Adrenal gland (tissue), 5 donors: Measurements from ENCODE around the gene ATR.
"Not testable (repeated sequence)": the region's sequence is repeated elsewhere in the genome, so short reads cannot be mapped to it uniquely, and the experiment has no call there.

ENCODE experiments used
- POLR2A ChIP-seq, 2 donors: fragments of 450-650 bp; IDR thresholded peaks; one replicate each; pipeline ENCODE4 v1.6.1; 2017; ENCODE audit warnings: antibody characterized with exemption in 2 of 2, mild to moderate bottlenecking in 2 of 2, moderate library complexity in 1 of 2
- TF ChIP-seq, protein P1 (sequence below), 6 experiments: fragments of 450-650 bp in 4 of 6; fragments of 200-600 bp in 2 of 6; sonication (generic) in 1 of 6; IDR thresholded peaks; 1 replicate in 5 of 6; 2 replicates in 1 of 6; pipeline versions ENCODE4 v1.5.1 to v1.8.0; 2016 to 2021; ENCODE audit warnings: antibody characterized with exemption in 6 of 6, mild to moderate bottlenecking in 2 of 6, moderate library complexity in 1 of 6
- donor health status: DM: no; HTN: no; CAD: no.

GRCh38 chr3:142569422-142569821 is 9.1 kb downstream of the ATR start:
- not testable (repeated sequence) for TF ChIP-seq POLR2A (IDR thresholded peaks at IDR 0.05)
- TF ChIP-seq, protein P1, sequence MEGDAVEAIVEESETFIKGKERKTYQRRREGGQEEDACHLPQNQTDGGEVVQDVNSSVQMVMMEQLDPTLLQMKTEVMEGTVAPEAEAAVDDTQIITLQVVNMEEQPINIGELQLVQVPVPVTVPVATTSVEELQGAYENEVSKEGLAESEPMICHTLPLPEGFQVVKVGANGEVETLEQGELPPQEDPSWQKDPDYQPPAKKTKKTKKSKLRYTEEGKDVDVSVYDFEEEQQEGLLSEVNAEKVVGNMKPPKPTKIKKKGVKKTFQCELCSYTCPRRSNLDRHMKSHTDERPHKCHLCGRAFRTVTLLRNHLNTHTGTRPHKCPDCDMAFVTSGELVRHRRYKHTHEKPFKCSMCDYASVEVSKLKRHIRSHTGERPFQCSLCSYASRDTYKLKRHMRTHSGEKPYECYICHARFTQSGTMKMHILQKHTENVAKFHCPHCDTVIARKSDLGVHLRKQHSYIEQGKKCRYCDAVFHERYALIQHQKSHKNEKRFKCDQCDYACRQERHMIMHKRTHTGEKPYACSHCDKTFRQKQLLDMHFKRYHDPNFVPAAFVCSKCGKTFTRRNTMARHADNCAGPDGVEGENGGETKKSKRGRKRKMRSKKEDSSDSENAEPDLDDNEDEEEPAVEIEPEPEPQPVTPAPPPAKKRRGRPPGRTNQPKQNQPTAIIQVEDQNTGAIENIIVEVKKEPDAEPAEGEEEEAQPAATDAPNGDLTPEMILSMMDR (IDR thresholded peaks at IDR 0.05): not testable (repeated sequence)
